HepG2 (cell line): ENCODE results near the gene FEM1B. TPM values are rescaled to one million over a fixed set of nuclear protein-coding genes. Genes with fewer than 3 reads are reported as not detected.

Source experiments
- ATAC-seq: fragments of 200-7000 bp; cut with Tn5 transposase; 3 replicates; pipeline ENCODE4 v1.9.1; 2020; ENCODE audit warnings: mild to moderate bottlenecking, moderate library complexity
- BruUV-seq: library from RNA; stranded (reverse); fragments of 400-500 nt; replicated peaks from 2 replicates; lab custom pipeline; 2021; lab: Mats Ljungman, UMichigan
- CTCF ChIA-PET: fragments of 300-600 bp; formaldehyde crosslinking; extraction: SDS; loops from one replicate; lab custom pipeline; 2021; ENCODE audit warnings: low total read pairs, inconsistent platforms, low intra/inter-chr PET ratio; lab: Yijun Ruan, JAX
- POLR2A ChIA-PET: fragments of 350-600 bp; sonication (Branson Sonifier 250); formaldehyde crosslinking; loops from one replicate; lab custom pipeline; 2020; ENCODE audit warnings: antibody characterized with exemption, inconsistent platforms; lab: Yijun Ruan, JAX
- DNase-seq: peaks from one replicate; pipeline ENCODE4 v3.0.0-alpha.2; 2015; ENCODE audit warnings: low spot score
- FAIRE-seq: peaks from 3 replicates; lab custom pipeline; 2011; peaks lifted over from hg19 to GRCh38; lab: Jason Lieb, UNC
- H2AFZ ChIP-seq: one replicate; pipeline ENCODE4 v1.6.1; 2011; ENCODE audit warnings: low read length, inconsistent platforms
- H3K27ac ChIP-seq: fragments of 300-600 bp; 3 replicates; pipeline ENCODE4 v1.8.0; 2011; ENCODE audit warnings: mixed run types, mild to moderate bottlenecking, mixed read lengths, low read length, inconsistent platforms; ENCODE audit not compliant: insufficient read depth; ENCODE audit errors: extremely low read length
- H3K27me3 ChIP-seq, 2 experiments: fragments of 200-600 bp in 1 of 2; 2 replicates in 1 of 2; 3 replicates in 1 of 2; pipeline versions ENCODE4 v1.6.0 to v1.8.0; 2011; ENCODE audit warnings: low read length in 2 of 2, mild to moderate bottlenecking in 2 of 2, moderate library complexity in 2 of 2, inconsistent platforms in 1 of 2; ENCODE audit not compliant: insufficient read depth in 2 of 2, control insufficient read depth in 1 of 2
- H3K36me3 ChIP-seq, 2 experiments: fragments of 200-600 bp in 1 of 2; replicated peaks in 1 of 2; 2 replicates in 1 of 2; 3 replicates in 1 of 2; pipeline versions ENCODE4 v1.5.1 to v1.8.0; 2011; ENCODE audit warnings: low read length in 2 of 2, inconsistent platforms in 1 of 2; ENCODE audit not compliant: insufficient read depth in 2 of 2, control insufficient read depth in 1 of 2
- H3K4me1 ChIP-seq: 2 replicates; pipeline ENCODE4 v1.5.1; 2012; ENCODE audit warnings: low read length, inconsistent platforms; ENCODE audit not compliant: insufficient read depth
- H3K4me2 ChIP-seq: 2 replicates; pipeline ENCODE4 v1.6.0; 2011; ENCODE audit warnings: low read depth, low read length, inconsistent platforms
- H3K4me3 ChIP-seq, 3 experiments: fragments of 200-600 bp in 1 of 3; sonication (generic), shearing (Covaris generic) in 1 of 3; replicated peaks in 1 of 3; 2 replicates each; pipeline ENCODE4 v1.5.1; 2011 to 2016; ENCODE audit warnings: low read length in 3 of 3, inconsistent platforms in 2 of 3, low read depth in 2 of 3, mild to moderate bottlenecking in 2 of 3, control low read depth in 1 of 3, mixed read lengths in 1 of 3; ENCODE audit not compliant: insufficient read depth in 1 of 3
- H3K79me2 ChIP-seq: one replicate; pipeline ENCODE4 v1.6.1; 2011; ENCODE audit warnings: low read length, inconsistent platforms; ENCODE audit not compliant: insufficient read depth
- H3K9ac ChIP-seq: 2 replicates; pipeline ENCODE4 v1.6.0; 2011; ENCODE audit warnings: mild to moderate bottlenecking, low read depth, low read length, inconsistent platforms; ENCODE audit not compliant: insufficient read depth
- H3K9me3 ChIP-seq: 2 replicates; pipeline ENCODE4 v1.5.1; 2012; ENCODE audit warnings: mild to moderate bottlenecking, low read length
- H4K20me1 ChIP-seq: 2 replicates; pipeline ENCODE4 v1.6.0; 2011; ENCODE audit warnings: inconsistent platforms, mild to moderate bottlenecking, low read length, moderate library complexity; ENCODE audit not compliant: insufficient read depth
- KLF6 ChIP-seq: IDR thresholded peaks from 2 replicates; pipeline ENCODE4 v1.8.0; 2016; ENCODE audit warnings: missing biosample characterization, missing genetic modification reagents
- PAWR ChIP-seq: sonication (generic); formaldehyde crosslinking; IDR thresholded peaks from 2 replicates; pipeline ENCODE4 v1.4.0; 2020; ENCODE audit warnings: missing genetic modification reagents, mild to moderate bottlenecking, borderline replicate concordance
- SETDB1 ChIP-seq: sonication (generic); formaldehyde crosslinking; IDR thresholded peaks from 2 replicates; pipeline ENCODE4 v1.5.1; 2020; ENCODE audit warnings: missing genetic modification reagents, mild to moderate bottlenecking, borderline replicate concordance
- SKIL ChIP-seq: sonication (generic); formaldehyde crosslinking; IDR thresholded peaks from 2 replicates; pipeline ENCODE4 v1.8.0; 2022; ENCODE audit warnings: missing genetic modification reagents, mild to moderate bottlenecking, moderate library complexity, borderline replicate concordance
- SOX13 ChIP-seq, 3 experiments: fragments of 450-650 bp in 1 of 3; sonication (generic) in 1 of 3; formaldehyde crosslinking in 1 of 3; IDR thresholded peaks in 2 of 3; conservative IDR thresholded peaks in 1 of 3; 2 replicates each; pipeline versions ENCODE4 v1.5.0 to v1.6.1; 2016 to 2020; ENCODE audit warnings: antibody characterized with exemption in 1 of 3, mild to moderate bottlenecking in 1 of 3, missing compliant biosample characterization in 1 of 3, missing genetic modification reagents in 1 of 3, moderate library complexity in 1 of 3
- YEATS4 ChIP-seq: sonication (generic); formaldehyde crosslinking; IDR thresholded peaks from 2 replicates; pipeline ENCODE4 v1.4.0; 2020; ENCODE audit warnings: missing genetic modification reagents, borderline replicate concordance
- ZBED4 ChIP-seq: sonication (generic); formaldehyde crosslinking; IDR thresholded peaks from 2 replicates; pipeline ENCODE4 v1.4.0; 2020; ENCODE audit warnings: missing genetic modification reagents, borderline replicate concordance
- ZNF484 ChIP-seq: sonication (generic); formaldehyde crosslinking; IDR thresholded peaks from 2 replicates; pipeline ENCODE4 v1.5.1; 2020; ENCODE audit warnings: mild to moderate bottlenecking, low read depth, missing genetic modification reagents, borderline replicate concordance
- ZNF724P ChIP-seq: sonication (generic); formaldehyde crosslinking; IDR thresholded peaks from 2 replicates; pipeline ENCODE4 v1.8.0; 2022; ENCODE audit warnings: missing genetic modification reagents, borderline replicate concordance
- ZNF768 ChIP-seq: sonication (generic); formaldehyde crosslinking; IDR thresholded peaks from 2 replicates; pipeline ENCODE4 v1.4.0; 2020; ENCODE audit warnings: missing genetic modification reagents
- WGBS: methylation state at CpG from one replicate; pipeline ENCODE4 v1.1.6; 2017; ENCODE audit warnings: low lambda C conversion rate; 5-methylcytosine and 5-hydroxymethylcytosine counted together
- in situ Hi-C: cut with HindIII; loops from 2 replicates; pipeline ENCODE4 v1.10.0; 2017; ENCODE audit warnings: low pct_unique_long_range_greater_than_20kb; ENCODE audit not compliant: extremely low pct_ligation_motif_present
- intact Hi-C: fragments of 100-400 bp; cut with micrococcal nuclease; formaldehyde crosslinking; loops from one replicate; pipeline ENCODE4 v1.10.0; 2022; ENCODE audit not compliant: unreplicated experiment
- polyA plus RNA-seq, 8 experiments: library from polyadenylated mRNA; depleted of rRNA in 3 of 8; stranded (reverse) in 7 of 8; unstranded in 1 of 8; fragments of >200 nt; fragmentation: Illumina TruSeq in 4 of 8; extraction: Trizol in 4 of 8; gene quantifications; 2 replicates each; pipeline versions ENCODE4 v1.2.1 to v1.2.3, GENCODE V29; 2011 to 2016; ENCODE audit warnings: low read depth in 4 of 8, missing spikeins in 1 of 8, mixed read lengths in 1 of 8; ENCODE audit not compliant: insufficient read depth in 1 of 8
- total RNA-seq, 5 experiments: library from RNA; depleted of rRNA; stranded (reverse); fragments of >200 nt; fragmentation: Illumina TruSeq; extraction: Trizol; gene quantifications; 2 replicates each; pipeline ENCODE4 v1.2.3, GENCODE V29; 2016; ENCODE audit warnings: low read depth in 1 of 5

The FEM1B gene
- total and polyA plus RNA-seq, 2 of the 13 experiments (the other 11 are each of a cell fraction or from before 2014, with no cell fraction given), result 38.1 to 40.0 TPM

DNA sequence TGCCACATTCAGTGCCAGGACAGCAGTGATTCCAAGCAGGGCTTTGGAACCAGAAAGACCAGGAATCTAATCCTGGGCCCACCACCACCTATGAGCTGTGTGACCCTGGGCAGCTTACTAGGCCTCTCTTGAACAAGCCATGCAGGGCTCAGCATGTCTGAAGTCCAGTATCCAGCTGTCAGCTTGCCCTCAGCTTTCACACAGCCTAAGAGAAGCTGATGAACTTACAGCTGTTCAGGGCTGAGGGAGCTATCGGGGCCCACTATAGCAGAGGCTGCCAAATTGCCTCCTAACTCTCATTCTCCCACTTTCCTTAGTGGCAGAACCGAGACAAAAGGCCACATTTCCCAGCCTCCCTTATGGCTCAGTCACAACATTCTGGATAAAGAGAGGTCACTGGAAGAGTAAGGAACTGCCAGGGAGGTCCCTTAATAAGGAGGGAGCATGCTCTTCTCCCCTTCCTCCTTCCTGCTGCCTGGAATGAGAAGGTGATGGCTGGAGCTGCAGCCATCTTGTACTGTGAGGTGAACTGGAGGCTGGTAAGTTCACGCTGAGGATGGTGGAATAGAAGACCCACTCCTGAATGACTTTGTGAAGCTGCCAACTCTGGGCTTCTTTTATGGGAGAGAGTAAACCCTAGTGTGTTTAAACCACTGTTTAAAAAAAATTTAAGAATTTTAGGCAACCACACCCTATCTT lies 34.5 kb downstream of the FEM1B start:
- DNase-seq (no peak), ATAC-seq (no peak), FAIRE-seq (no peak)
- Histone ChIP-seq H4K20me1 (no peaks in the 10 kb centered on the region), H2AFZ (no peak overlapping the region), H3K4me2 (no peak overlapping the region), H3K9me3 (peaks cover 5% of the 10 kb centered on the region; the same call in 1 of the 2 replicates), H3K36me3 (no peaks in the 10 kb centered on the region), H3K27me3 (peaks cover 2 to 22% of the 10 kb centered on the region in 2 experiments), H3K27ac (no peak overlapping the region), H3K4me1 (peaks cover 41% of the 10 kb centered on the region), H3K79me2 (no peaks in the 10 kb centered on the region), H3K4me3 (no peak overlapping the region), H3K9ac (no peak overlapping the region)
- in situ Hi-C loops, result no loop called here
- ChIA-PET CTCF (no interaction called here), POLR2A (no interaction called here)
- TF ChIP-seq SOX13 (IDR thresholded peaks at IDR 0.05) (no peak), SOX13 (CRISPR knock-in tag; conservative IDR thresholded peaks at IDR 0.05 in 1 of 2, IDR thresholded peaks at IDR 0.05 in 1 of 2) (no peak), ZNF768 (CRISPR knock-in tag) (peak; percentile 79)
- WGBS, result 78% methylated on average over 3 of the region's 3 CpGs
- intact Hi-C loops, result no loop called here
- no TSS peak for BruUV-seq

DNA sequence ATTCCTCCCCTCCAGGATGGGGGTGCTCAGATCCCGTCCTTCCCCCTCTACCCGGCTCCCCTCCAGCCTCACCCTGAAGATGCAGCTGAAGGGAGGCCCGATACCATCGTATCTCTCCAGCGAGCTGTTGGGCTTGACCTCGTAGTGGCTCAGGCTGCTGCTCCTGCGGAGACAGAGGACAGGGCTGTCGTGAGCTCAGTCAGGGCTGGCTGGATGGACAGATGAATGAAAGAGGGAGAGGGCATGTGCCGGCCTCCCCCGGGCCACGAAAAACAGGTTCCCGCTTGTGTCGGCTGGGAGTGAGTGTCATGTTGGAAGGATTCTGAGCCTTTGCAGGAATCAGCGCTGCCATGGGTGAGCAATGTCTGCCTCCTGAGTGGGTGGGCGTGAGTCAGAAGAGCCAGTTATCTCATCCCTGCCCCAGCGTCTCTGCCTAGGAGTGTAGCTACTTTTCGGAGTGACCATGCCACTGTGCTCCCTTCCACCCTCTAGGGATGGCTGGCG lies 35.2 kb downstream of the FEM1B start:
- ATAC-seq (no peak), FAIRE-seq (no peak), DNase-seq (no peak)
- no peaks in the 10 kb centered on the region for H4K20me1 ChIP-seq
- no peak overlapping the region for H3K9ac ChIP-seq
- H3K27me3 ChIP-seq, result peaks cover 2 to 22% of the 10 kb centered on the region in 2 experiments
- no peak overlapping the region for H2AFZ ChIP-seq
- H3K79me2 ChIP-seq, result no peaks in the 10 kb centered on the region
- intact Hi-C loops (no loop called here), in situ Hi-C loops (no loop called here)
- H3K9me3 ChIP-seq, result peaks cover 5% of the 10 kb centered on the region; the same call in 1 of the 2 replicates
- no peak overlapping the region for H3K4me3 ChIP-seq
- ChIA-PET CTCF (no interaction called here), POLR2A (no interaction called here)
- H3K27ac ChIP-seq, result no peak overlapping the region
- H3K36me3 ChIP-seq, result no peaks in the 10 kb centered on the region
- BruUV-seq, result no TSS peak
- peaks cover 39% of the 10 kb centered on the region for H3K4me1 ChIP-seq
- no peak overlapping the region for H3K4me2 ChIP-seq
- WGBS, result 53% methylated on average over 16 of the region's 18 CpGs
- TF ChIP-seq ZNF724P (no peak), PAWR (CRISPR knock-in tag) (no peak), YEATS4 (CRISPR knock-in tag) (no peak), KLF6 (CRISPR knock-in tag) (no peak), SETDB1 (CRISPR knock-in tag) (no peak), ZBED4 (CRISPR knock-in tag) (no peak), ZNF484 (no peak), SKIL (no peak)
